Naive thymus-derived CD4-positive, alpha-beta T cell (primary cell): ENCODE measurements around the gene COG5. TPM values are rescaled to one million over a fixed set of nuclear protein-coding genes. Genes with fewer than 3 reads are reported as not detected.

Source experiments
- ATAC-seq: fragments of 150-1000 bp; cut with Tn5 transposase; 2 replicates; pipeline ENCODE4 v1.10.0; 2021; ENCODE audit warnings: mild to moderate bottlenecking, moderate library complexity
- CTCF ChIA-PET: fragments of 350-600 bp; sonication (Branson Sonifier 250); formaldehyde crosslinking; loops from one replicate; lab custom pipeline; 2021; ENCODE audit warnings: antibody characterized with exemption; lab: Charles Lee
- POLR2A ChIA-PET: fragments of 350-600 bp; sonication (Branson Sonifier 250); formaldehyde crosslinking; loops from one replicate; lab custom pipeline; 2021; ENCODE audit warnings: antibody characterized with exemption, inconsistent platforms; lab: Charles Lee
- DNase-seq, 9 donors: peaks; one replicate each; pipeline versions ENCODE4 v3.0.0 to v3.0.0-alpha.2; 2020 to 2022; ENCODE audit warnings: mixed read lengths in 1 of 9
- H3K27ac ChIP-seq: one replicate; pipeline ENCODE4 v1.7.0; 2013; ENCODE audit warnings: mild to moderate bottlenecking, low read depth, low read length, moderate library complexity
- H3K27me3 ChIP-seq, 2 donors: one replicate each; pipeline ENCODE4 v1.7.0; 2013; ENCODE audit warnings: low read length in 2 of 2, mild to moderate bottlenecking in 2 of 2, moderate library complexity in 2 of 2; ENCODE audit not compliant: control insufficient read depth in 2 of 2, insufficient read depth in 2 of 2
- H3K36me3 ChIP-seq, 3 experiments: 1 replicate in 2 of 3; 2 replicates in 1 of 3; pipeline ENCODE4 v1.7.0; 2013; ENCODE audit warnings: low read length in 3 of 3, mild to moderate bottlenecking in 3 of 3, moderate library complexity in 1 of 3; ENCODE audit not compliant: insufficient read depth in 3 of 3, control insufficient read depth in 2 of 3
- H3K4me1 ChIP-seq, 2 donors: one replicate each; pipeline ENCODE4 v1.7.0; 2013; ENCODE audit warnings: low read length in 2 of 2, mild to moderate bottlenecking in 2 of 2, moderate library complexity in 1 of 2; ENCODE audit not compliant: control insufficient read depth in 2 of 2, insufficient read depth in 2 of 2
- H3K4me3 ChIP-seq: 2 replicates; pipeline ENCODE4 v1.7.0; 2013; ENCODE audit warnings: mild to moderate bottlenecking, low read length
- H3K9me3 ChIP-seq, 3 experiments: 1 replicate in 2 of 3; 2 replicates in 1 of 3; pipeline ENCODE4 v1.7.0; 2013; ENCODE audit warnings: low read length in 3 of 3; ENCODE audit not compliant: control insufficient read depth in 2 of 3
- H3K27ac Mint-ChIP-seq, 9 donors: one replicate each; pipeline ENCODE4 v1.8.0; 2020 to 2022; ENCODE audit warnings: mixed read lengths in 9 of 9, mild to moderate bottlenecking in 8 of 9, moderate library complexity in 5 of 9, inconsistent platforms in 2 of 9
- H3K27me3 Mint-ChIP-seq, 5 donors: one replicate each; pipeline ENCODE4 v1.8.0; 2021 to 2022; ENCODE audit warnings: mixed read lengths in 5 of 5, mild to moderate bottlenecking in 1 of 5
- H3K36me3 Mint-ChIP-seq, 5 donors: one replicate each; pipeline ENCODE4 v1.8.0; 2020 to 2022; ENCODE audit warnings: mixed read lengths in 5 of 5, mild to moderate bottlenecking in 3 of 5, inconsistent platforms in 1 of 5
- H3K4me1 Mint-ChIP-seq, 7 donors: one replicate each; pipeline ENCODE4 v1.8.0; 2020 to 2022; ENCODE audit warnings: mixed read lengths in 7 of 7, mild to moderate bottlenecking in 3 of 7, inconsistent platforms in 1 of 7
- H3K4me3 Mint-ChIP-seq, 10 donors: one replicate each; pipeline ENCODE4 v1.8.0; 2020 to 2022; ENCODE audit warnings: mild to moderate bottlenecking in 10 of 10, mixed read lengths in 10 of 10, moderate library complexity in 6 of 10, inconsistent platforms in 2 of 10
- H3K9me3 Mint-ChIP-seq, 11 donors: one replicate each; pipeline ENCODE4 v1.8.0; 2020 to 2022; ENCODE audit warnings: mixed read lengths in 11 of 11, mild to moderate bottlenecking in 4 of 11, inconsistent platforms in 1 of 11, moderate library complexity in 1 of 11
- intact Hi-C, 2 donors: fragments of 100-400 bp; cut with micrococcal nuclease; formaldehyde crosslinking; loops; one replicate each; pipeline ENCODE4 v1.15.1; 2023
- polyA plus RNA-seq, 2 donors: library from polyadenylated mRNA; unstranded; fragments of 300-500 nt; fragmentation: Illumina TruSeq; gene quantifications; one replicate each; pipeline ENCODE4 v1.2.3, GENCODE V29; 2021
- total RNA-seq, 6 experiments: library from RNA in 5 of 6; stranded (reverse) in 5 of 6; gene quantifications; 1 replicate in 5 of 6; 2 replicates in 1 of 6; pipeline ENCODE4 v1.2.3 and lab custom pipeline; 2021 to 2026

COG5 gene
- total and polyA plus RNA-seq, 7 experiments from 2014 or later = 24.7 to 77.0 (median 48.0) TPM

DNA sequence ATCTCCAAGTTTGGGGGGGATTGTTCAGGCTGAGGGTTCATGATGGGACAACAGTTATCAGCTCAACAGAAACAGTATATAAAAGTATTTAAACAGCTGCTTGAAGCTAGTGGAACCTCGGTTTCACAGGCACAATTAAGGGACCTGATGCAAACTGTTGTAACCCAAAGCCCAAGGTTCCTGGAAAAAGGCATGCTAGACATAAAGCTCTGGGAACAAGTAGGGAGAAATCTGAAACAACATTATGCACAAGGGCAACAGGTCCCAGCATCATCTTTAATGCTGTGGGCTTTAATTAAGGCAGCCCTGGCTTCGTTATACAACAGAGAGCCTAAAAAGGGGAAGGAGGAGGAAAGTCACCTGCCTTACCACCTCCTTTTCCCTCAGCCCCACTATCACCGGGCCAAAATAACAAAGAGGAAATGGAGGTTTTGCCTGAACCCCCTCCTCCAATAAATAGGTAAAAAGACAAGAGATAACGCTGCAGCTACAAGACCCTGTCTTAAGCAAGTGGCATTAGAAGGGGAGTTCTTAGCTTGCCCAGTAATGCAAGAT is 177.1 kb downstream of the COG5 start:
- Histone ChIP-seq H3K4me3 (no peak overlapping the region), H3K4me1 (no peaks in the 10 kb centered on the region), H3K27ac (no peak overlapping the region), H3K9me3 (no peaks in the 10 kb centered on the region), H3K36me3 (no peaks in the 10 kb centered on the region), H3K27me3 (no peaks in the 10 kb centered on the region)
- peaks cover 0 to 34% (median 6%) of the 10 kb centered on the region in 5 donors for H3K36me3 Mint-ChIP-seq
- DNase-seq (no peak), ATAC-seq (no peak)
- intact Hi-C loops = no loop called here
- H3K4me1 Mint-ChIP-seq = peaks cover 0 to 7% (median 0%) of the 10 kb centered on the region in 7 donors
- no peak overlapping the region for H3K27ac Mint-ChIP-seq
- CTCF ChIA-PET = no interaction called here
- no peak overlapping the region for H3K4me3 Mint-ChIP-seq
- POLR2A ChIA-PET = no interaction called here
- H3K9me3 Mint-ChIP-seq = peaks cover 0 to 1% (median 0%) of the 10 kb centered on the region in 11 donors
- no peaks in the 10 kb centered on the region for H3K27me3 Mint-ChIP-seq

DNA sequence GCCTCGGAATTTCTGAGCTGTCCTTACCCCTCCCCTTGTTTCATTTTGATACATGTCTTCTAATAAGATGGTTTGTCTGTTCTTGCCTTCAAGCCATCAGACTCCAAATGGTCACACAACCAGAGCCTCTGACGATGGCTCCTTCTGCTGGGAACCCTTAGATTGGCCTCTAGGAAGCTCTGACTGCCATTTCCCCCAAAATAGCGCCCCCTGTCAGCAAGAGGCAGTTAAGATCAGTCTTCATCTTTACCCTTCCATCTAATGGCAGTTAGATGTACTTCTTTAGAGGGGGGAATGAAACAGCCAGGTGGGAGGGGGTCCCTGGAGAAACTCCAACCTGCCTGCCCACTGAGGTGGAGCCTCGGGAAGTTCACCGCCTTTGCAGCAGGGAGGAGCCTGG is 179.7 kb downstream of the COG5 start:
- no peaks in the 10 kb centered on the region for H3K9me3 ChIP-seq
- peaks cover 0 to 1% (median 0%) of the 10 kb centered on the region in 11 donors for H3K9me3 Mint-ChIP-seq
- ChIA-PET CTCF (no interaction called here), POLR2A (no interaction called here)
- no peaks in the 10 kb centered on the region for H3K27me3 Mint-ChIP-seq
- no peaks in the 10 kb centered on the region for H3K36me3 ChIP-seq
- H3K36me3 Mint-ChIP-seq = peaks cover 0 to 25% (median 6%) of the 10 kb centered on the region in 5 donors
- no peaks in the 10 kb centered on the region for H3K4me1 ChIP-seq
- no peak overlapping the region for H3K4me3 ChIP-seq
- H3K27ac Mint-ChIP-seq = peak overlapping the region in 1 of 9 donors; percentile 46
- H3K4me3 Mint-ChIP-seq = no peak overlapping the region
- peaks cover 0 to 15% (median 4%) of the 10 kb centered on the region in 7 donors for H3K4me1 Mint-ChIP-seq
- intact Hi-C loops = no loop called here
- H3K27ac ChIP-seq = no peak overlapping the region
- ATAC-seq (no peak), DNase-seq (no peak)
- H3K27me3 ChIP-seq = no peaks in the 10 kb centered on the region

- DNase-seq = no peak
- Histone ChIP-seq H3K4me3 (no peak overlapping the region), H3K9me3 (no peaks in the 10 kb centered on the region), H3K27me3 (no peaks in the 10 kb centered on the region), H3K4me1 (no peaks in the 10 kb centered on the region), H3K27ac (no peak overlapping the region), H3K36me3 (no peaks in the 10 kb centered on the region)
- Mint-ChIP-seq H3K36me3 (peaks cover 0 to 25% (median 6%) of the 10 kb centered on the region in 5 donors), H3K4me3 (no peak overlapping the region), H3K9me3 (peaks cover 0 to 1% (median 0%) of the 10 kb centered on the region in 11 donors), H3K27ac (no peak overlapping the region), H3K4me1 (peaks cover 0 to 16% (median 4%) of the 10 kb centered on the region in 7 donors), H3K27me3 (no peaks in the 10 kb centered on the region)
- intact Hi-C loops = no loop called here
- POLR2A ChIA-PET = interaction anchor here (0.7 kb wide), 1 partner anchor 102 kb away, joined by 3 read pairs; no protein-coding TSS in a partner anchor
- CTCF ChIA-PET = interaction anchor here (0.9 kb wide), 1 partner anchor 9 kb away, joined by 3 read pairs; no protein-coding TSS in a partner anchor
- ATAC-seq = no peak
These were observed 180.5 kb downstream of the COG5 start for GRCh38 chr7:107383203-107383602.

DNA sequence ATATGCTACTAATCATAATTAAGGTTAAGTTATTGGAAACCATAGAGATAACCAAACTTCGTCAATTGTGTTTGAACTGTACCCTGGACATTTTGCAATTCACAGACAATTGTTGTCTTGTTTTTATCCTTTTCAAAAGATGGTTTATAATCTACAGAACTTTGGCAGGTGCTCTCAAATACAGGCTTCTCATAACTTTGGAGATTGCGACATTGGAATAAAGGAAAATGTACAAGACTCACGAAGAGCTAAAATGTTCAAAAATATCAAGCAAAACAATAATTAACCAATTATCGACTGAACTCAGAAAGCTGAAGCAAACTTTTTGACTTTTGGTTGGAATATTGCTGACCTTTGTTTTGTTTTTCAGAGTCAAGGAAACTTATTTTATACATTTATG is 182.3 kb downstream of the COG5 start:
- H3K27ac Mint-ChIP-seq = no peak overlapping the region
- ChIA-PET POLR2A (interaction anchor here (0.6 kb wide), 1 partner anchor 21 kb away, joined by 3 read pairs; no protein-coding TSS in a partner anchor), CTCF (no interaction called here)
- no peaks in the 10 kb centered on the region for H3K27me3 Mint-ChIP-seq
- no peak overlapping the region for H3K4me3 Mint-ChIP-seq
- intact Hi-C loops = no loop called here
- Histone ChIP-seq H3K9me3 (no peaks in the 10 kb centered on the region), H3K27ac (no peak overlapping the region), H3K27me3 (no peaks in the 10 kb centered on the region), H3K4me1 (no peaks in the 10 kb centered on the region), H3K4me3 (no peak overlapping the region), H3K36me3 (no peaks in the 10 kb centered on the region)
- DNase-seq (no peak), ATAC-seq (no peak)
- peaks cover 0 to 1% (median 0%) of the 10 kb centered on the region in 11 donors for H3K9me3 Mint-ChIP-seq
- peaks cover 0 to 12% (median 4%) of the 10 kb centered on the region in 7 donors for H3K4me1 Mint-ChIP-seq
- H3K36me3 Mint-ChIP-seq = peaks cover 0 to 21% (median 6%) of the 10 kb centered on the region in 5 donors

- no peaks in the 10 kb centered on the region for H3K27me3 ChIP-seq
- peaks cover 0 to 32% (median 7%) of the 10 kb centered on the region in 5 donors for H3K36me3 Mint-ChIP-seq
- CTCF ChIA-PET = interaction anchor here (0.5 to 0.6 kb wide), 2 partner anchors 574 to 768 kb away, joined by 3 read pairs; no protein-coding TSS in a partner anchor
- H3K27ac Mint-ChIP-seq = peak overlapping the region in 1 of 9 donors; percentile 21
- H3K4me1 ChIP-seq = no peaks in the 10 kb centered on the region
- H3K9me3 Mint-ChIP-seq = no peaks in the 10 kb centered on the region
- no peaks in the 10 kb centered on the region for H3K9me3 ChIP-seq
- POLR2A ChIA-PET = no interaction called here
- H3K4me1 Mint-ChIP-seq = peaks cover 0 to under 1% (median 0%) of the 10 kb centered on the region in 7 donors
- H3K36me3 ChIP-seq = no peaks in the 10 kb centered on the region
- H3K27me3 Mint-ChIP-seq = no peaks in the 10 kb centered on the region
- DNase-seq (no peak), ATAC-seq (no peak)
- intact Hi-C loops = no loop called here
- no peak overlapping the region for H3K4me3 Mint-ChIP-seq
- no peak overlapping the region for H3K4me3 ChIP-seq
- no peak overlapping the region for H3K27ac ChIP-seq
These were observed 190.4 kb downstream of the COG5 start for GRCh38 chr7:107373354-107373753.

DNA sequence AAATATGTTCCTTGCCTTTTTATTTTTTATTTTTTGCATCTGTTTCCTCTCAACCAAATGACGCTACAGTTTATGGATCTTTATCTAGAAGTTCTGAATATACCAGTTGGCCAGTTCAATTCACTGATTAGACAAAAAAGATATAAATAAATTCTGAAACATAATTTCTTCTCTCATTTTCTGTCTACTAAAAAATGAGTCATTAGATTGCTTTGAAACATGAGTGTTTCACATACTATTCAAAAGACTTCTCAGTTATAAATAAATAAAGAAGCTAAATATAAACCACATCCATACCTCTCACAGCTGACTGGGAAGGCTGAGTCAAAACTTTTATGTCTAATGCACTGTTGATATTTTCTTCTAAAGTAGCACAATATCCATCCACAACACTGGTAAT is 191.4 kb downstream of the COG5 start:
- H3K4me1 Mint-ChIP-seq = peaks cover 0 to 5% (median 0%) of the 10 kb centered on the region in 7 donors
- CTCF ChIA-PET = interaction anchor here (0.6 kb wide), 1 partner anchor 83 kb away, joined by 3 read pairs; no protein-coding TSS in a partner anchor

DNA sequence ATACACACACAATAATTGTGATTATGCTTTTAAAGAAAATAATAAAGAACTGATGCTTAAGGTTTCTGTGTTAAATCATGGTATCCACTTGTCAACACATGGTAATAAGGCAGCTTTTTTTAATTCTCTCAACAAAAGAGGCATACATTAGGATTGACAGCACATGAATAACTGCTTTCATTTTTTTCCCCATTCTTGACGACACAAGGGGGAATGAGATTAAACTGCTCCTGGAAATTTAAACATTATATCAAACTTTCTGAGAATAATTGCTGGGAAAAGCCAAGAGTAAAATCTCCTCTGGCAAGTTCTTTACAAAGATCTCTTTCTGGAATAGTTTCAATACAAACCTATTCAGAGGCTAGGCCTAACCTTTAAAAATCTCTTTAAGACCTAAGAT is 192.9 kb downstream of the COG5 start:
- no peaks in the 10 kb centered on the region for H3K9me3 ChIP-seq
- peaks cover 0 to 12% (median under 1%) of the 10 kb centered on the region in 7 donors for H3K4me1 Mint-ChIP-seq
- no peak overlapping the region for H3K4me3 Mint-ChIP-seq
- H3K27me3 Mint-ChIP-seq = no peaks in the 10 kb centered on the region
- no peak for DNase-seq
- H3K27ac Mint-ChIP-seq = no peak overlapping the region
- peaks cover 4 to 46% (median 19%) of the 10 kb centered on the region in 5 donors for H3K36me3 Mint-ChIP-seq
- ATAC-seq = no peak
- ChIA-PET POLR2A (no interaction called here), CTCF (no interaction called here)
- no peak overlapping the region for H3K27ac ChIP-seq
- no peak overlapping the region for H3K4me3 ChIP-seq
- no peaks in the 10 kb centered on the region for H3K9me3 Mint-ChIP-seq
- no peaks in the 10 kb centered on the region for H3K27me3 ChIP-seq
- H3K4me1 ChIP-seq = no peaks in the 10 kb centered on the region
- no peaks in the 10 kb centered on the region for H3K36me3 ChIP-seq
- intact Hi-C loops = no loop called here

More for the DNA sequence above, 191.4 kb downstream of the COG5 start:
- H3K27me3 Mint-ChIP-seq = no peaks in the 10 kb centered on the region
- no peak overlapping the region for H3K4me3 Mint-ChIP-seq
- H3K9me3 Mint-ChIP-seq = no peaks in the 10 kb centered on the region
- H3K4me3 ChIP-seq = no peak overlapping the region
- intact Hi-C loops = no loop called here
- no peaks in the 10 kb centered on the region for H3K36me3 ChIP-seq
- DNase-seq (no peak), ATAC-seq (no peak)
- H3K4me1 ChIP-seq = no peaks in the 10 kb centered on the region
- H3K36me3 Mint-ChIP-seq = peaks cover 3 to 34% (median 7%) of the 10 kb centered on the region in 5 donors
- no peak overlapping the region for H3K27ac ChIP-seq
- POLR2A ChIA-PET = no interaction called here
- no peaks in the 10 kb centered on the region for H3K9me3 ChIP-seq
- H3K27ac Mint-ChIP-seq = no peak overlapping the region
- no peaks in the 10 kb centered on the region for H3K27me3 ChIP-seq
